G401 (cell line): ENCODE results near the gene STRN4. TPM values are rescaled to one million over a fixed set of nuclear protein-coding genes. Genes with fewer than 3 reads are reported as not detected.
A peak's percentile ranks its signal among the peaks of the same experiment; 100 is the strongest.

Experiments
- DNase-seq: peaks from one replicate; pipeline ENCODE4 v3.0.0-alpha.2; 2015; ENCODE audit warnings: low spot score
- in situ Hi-C: cut with HindIII; loops from 2 replicates; pipeline ENCODE4 v1.10.0; 2016; ENCODE audit warnings: low sequenced_read_pairs, mixed read lengths
- total RNA-seq: library from RNA; depleted of rRNA; stranded (reverse); fragments of >200 nt; shearing (Covaris generic); gene quantifications from 2 replicates; pipeline ENCODE4 v1.2.3, GENCODE V29; 2014; rRNA removed

STRN4 gene
- total RNA-seq, 1 experiment from 2014 or later: 118 TPM

- in situ Hi-C loops: loop anchor here (25.0 kb wide), 1 partner anchor 159 kb away; no protein-coding TSS in a partner anchor
- no peak for DNase-seq
Measured at GRCh38 chr19:46696052-46696451, 50.2 kb downstream of the STRN4 start.

- DNase-seq: no peak
- in situ Hi-C loops: loop anchor here (25.0 kb wide), 1 partner anchor 156 kb away; no protein-coding TSS in a partner anchor
Measured at GRCh38 chr19:46693760-46694159, 52.5 kb downstream of the STRN4 start.

- no peak for DNase-seq
- in situ Hi-C loops: loop anchor here (25.0 kb wide), 1 partner anchor 156 kb away; no protein-coding TSS in a partner anchor
Measured at GRCh38 chr19:46692918-46693722, 53.1 kb downstream of the STRN4 start.

GRCh38 chr19:46691948-46692347 lies 54.3 kb downstream of the STRN4 start:
- in situ Hi-C loops: loop anchor here (25.0 kb wide), 1 partner anchor 155 kb away; no protein-coding TSS in a partner anchor
- DNase-seq: no peak

GRCh38 chr19:46691104-46691503 lies 55.1 kb downstream of the STRN4 start:
- no peak for DNase-seq
- in situ Hi-C loops: loop anchor here (25.0 kb wide), 1 partner anchor 154 kb away; no protein-coding TSS in a partner anchor

- in situ Hi-C loops: loop anchor here (25.0 kb wide), 1 partner anchor 152 kb away; no protein-coding TSS in a partner anchor
- no peak for DNase-seq
Measured at GRCh38 chr19:46689358-46689757, 56.9 kb downstream of the STRN4 start.

GRCh38 chr19:46687438-46688145 lies 58.7 kb downstream of the STRN4 start:
- no peak for DNase-seq
- in situ Hi-C loops: loop anchor here (25.0 kb wide), 1 partner anchor 150 kb away; no protein-coding TSS in a partner anchor

GRCh38 chr19:46685189-46685588 lies 61.1 kb downstream of the STRN4 start:
- in situ Hi-C loops: loop anchor here (25.0 kb wide), 1 partner anchor 148 kb away; no protein-coding TSS in a partner anchor
- no peak for DNase-seq

GRCh38 chr19:46678110-46678732 lies 68.0 kb downstream of the STRN4 start:
- in situ Hi-C loops: loop anchor here (25.0 kb wide), 1 partner anchor 141 kb away; no protein-coding TSS in a partner anchor
- no peak for DNase-seq

GRCh38 chr19:46674416-46675178 lies 71.7 kb downstream of the STRN4 start:
- in situ Hi-C loops: loop anchor here (25.0 kb wide), 1 partner anchor 137 kb away; no protein-coding TSS in a partner anchor
- peak; percentile 21 for DNase-seq

GRCh38 chr19:46670813-46671212 lies 75.4 kb downstream of the STRN4 start:
- no peak for DNase-seq
- in situ Hi-C loops: no loop called here

Other genes with a start within 250 kb of the STRN4 start
- gene CALM3, start 145.1 kb downstream of the STRN4 start, total RNA-seq: 109 and 147 TPM in 2 replicates
- 1.7 and 16.2 TPM in 2 replicates for gene PTGIR, start 121.4 kb downstream of the STRN4 start, total RNA-seq
- gene GNG8, start 110.2 kb downstream of the STRN4 start, total RNA-seq: not detected in 2 replicates
- 12.0 and 16.3 TPM in 2 replicates for gene DACT3, start 85.3 kb downstream of the STRN4 start, total RNA-seq
- gene PRKD2, start 29.3 kb downstream of the STRN4 start, total RNA-seq: 14.6 and 19.9 TPM in 2 replicates
- gene FKRP, start 393 bp downstream of the STRN4 start, total RNA-seq: 19.3 and 42.4 TPM in 2 replicates
- 153 and 159 TPM in 2 replicates for gene SLC1A5, start 42.1 kb upstream of the STRN4 start, total RNA-seq
- gene AP2S1, start 104.4 kb upstream of the STRN4 start, total RNA-seq: 227 and 256 TPM in 2 replicates
- 11.6 and 14.2 TPM in 2 replicates for gene ARHGAP35, start 114.5 kb upstream of the STRN4 start, total RNA-seq